Tibial artery (tissue), 4 donors: ENCODE results near the gene DCDC2.

Source experiments
- DNase-seq, 2 donors: peaks; one replicate each; pipeline ENCODE4 v3.0.0-alpha.2; 2019
- H3K27ac ChIP-seq, 2 donors: fragments of 200-600 bp; sonication (generic) in 1 of 2; 1 replicate in 1 of 2; 2 replicates in 1 of 2; pipeline ENCODE4 v1.5.1; 2018 to 2019; ENCODE audit warnings: mild to moderate bottlenecking in 1 of 2
- H3K27me3 ChIP-seq, 2 donors: fragments of 200-600 bp; sonication (generic) in 1 of 2; one replicate each; pipeline versions ENCODE4 v1.5.1 to v1.6.0; 2016 to 2019
- H3K36me3 ChIP-seq, 3 donors: fragments of 200-600 bp; sonication (generic) in 2 of 3; one replicate each; pipeline ENCODE4 v1.5.1; 2016 to 2019; ENCODE audit warnings: mild to moderate bottlenecking in 2 of 3
- H3K4me1 ChIP-seq, 4 donors: fragments of 200-600 bp; sonication (generic) in 2 of 4; 1 replicate in 3 of 4; 2 replicates in 1 of 4; pipeline ENCODE4 v1.5.1; 2016 to 2019
- H3K4me3 ChIP-seq, 2 donors: fragments of 200-600 bp; sonication (generic) in 1 of 2; 1 replicate in 1 of 2; 2 replicates in 1 of 2; pipeline ENCODE4 v1.5.1; 2018 to 2019; ENCODE audit warnings: mild to moderate bottlenecking in 2 of 2
- H3K9me3 ChIP-seq, 3 donors: fragments of 200-600 bp; sonication (generic) in 1 of 3; one replicate each; pipeline ENCODE4 v1.5.1; 2016 to 2019
- CTCF ChIP-seq, 2 experiments: fragments of 200-600 bp in 1 of 2; fragments of 450-650 bp in 1 of 2; IDR thresholded peaks; one replicate each; pipeline ENCODE4 v1.5.1; 2017 to 2019; ENCODE audit warnings: antibody characterized with exemption in 2 of 2, mild to moderate bottlenecking in 1 of 2, moderate library complexity in 1 of 2
- intact Hi-C: fragments of 100-400 bp; cut with DNase I; formaldehyde crosslinking; loops from one replicate; pipeline ENCODE4 v1.15.0; 2023; ENCODE audit warnings: low total_unique reads

The DCDC2 gene

GRCh38 chr6:24226541-24226940 is 131.3 kb downstream of the DCDC2 start:
- Histone ChIP-seq H3K27me3 (no peaks in the 10 kb centered on the region), H3K36me3 (no peaks in the 10 kb centered on the region), H3K4me1 (no peaks in the 10 kb centered on the region), H3K4me3 (no peak overlapping the region), H3K27ac (no peak overlapping the region), H3K9me3 (no peaks in the 10 kb centered on the region)
- intact Hi-C loops, result no loop called here
- TF ChIP-seq CTCF (IDR thresholded peaks at IDR 0.05), result no peak
- no peak for DNase-seq

- Histone ChIP-seq H3K27ac (no peak overlapping the region), H3K4me3 (no peak overlapping the region), H3K9me3 (no peaks in the 10 kb centered on the region), H3K4me1 (no peaks in the 10 kb centered on the region), H3K27me3 (no peaks in the 10 kb centered on the region), H3K36me3 (no peaks in the 10 kb centered on the region)
- intact Hi-C loops, result no loop called here
- no peak for TF ChIP-seq CTCF (IDR thresholded peaks at IDR 0.05)
- no peak for DNase-seq
Measured at GRCh38 chr6:24225838-24226237, 132.0 kb downstream of the DCDC2 start.

GRCh38 chr6:24223115-24223919 is 134.5 kb downstream of the DCDC2 start:
- H3K9me3 ChIP-seq, result no peaks in the 10 kb centered on the region
- H3K4me1 ChIP-seq, result no peaks in the 10 kb centered on the region
- H3K36me3 ChIP-seq, result no peaks in the 10 kb centered on the region
- no peaks in the 10 kb centered on the region for H3K27me3 ChIP-seq
- intact Hi-C loops, result no loop called here
- H3K4me3 ChIP-seq, result no peak overlapping the region
- TF ChIP-seq CTCF (IDR thresholded peaks at IDR 0.05), result no peak
- DNase-seq, result no peak
- no peak overlapping the region for H3K27ac ChIP-seq

GRCh38 chr6:24219670-24220069 is 138.2 kb downstream of the DCDC2 start:
- Histone ChIP-seq H3K27ac (no peak overlapping the region), H3K4me3 (no peak overlapping the region), H3K27me3 (no peaks in the 10 kb centered on the region), H3K9me3 (no peaks in the 10 kb centered on the region), H3K36me3 (no peaks in the 10 kb centered on the region), H3K4me1 (no peaks in the 10 kb centered on the region)
- TF ChIP-seq CTCF (IDR thresholded peaks at IDR 0.05), result no peak
- intact Hi-C loops, result no loop called here
- DNase-seq, result no peak

- TF ChIP-seq CTCF (IDR thresholded peaks at IDR 0.05), result no peak
- intact Hi-C loops, result no loop called here
- Histone ChIP-seq H3K36me3 (no peaks in the 10 kb centered on the region), H3K9me3 (no peaks in the 10 kb centered on the region), H3K4me1 (no peaks in the 10 kb centered on the region), H3K27me3 (no peaks in the 10 kb centered on the region), H3K27ac (no peak overlapping the region), H3K4me3 (no peak overlapping the region)
- no peak for DNase-seq
Measured at GRCh38 chr6:24214984-24215383, 142.9 kb downstream of the DCDC2 start.
